ENCODE results near the gene TMEM232. TPM values are rescaled to one million over a fixed set of nuclear protein-coding genes. Genes with fewer than 3 reads are reported as not detected.

TMEM232 gene
- total RNA-seq, 1 donor from 2014 or later = 0.79 TPM

DNA sequence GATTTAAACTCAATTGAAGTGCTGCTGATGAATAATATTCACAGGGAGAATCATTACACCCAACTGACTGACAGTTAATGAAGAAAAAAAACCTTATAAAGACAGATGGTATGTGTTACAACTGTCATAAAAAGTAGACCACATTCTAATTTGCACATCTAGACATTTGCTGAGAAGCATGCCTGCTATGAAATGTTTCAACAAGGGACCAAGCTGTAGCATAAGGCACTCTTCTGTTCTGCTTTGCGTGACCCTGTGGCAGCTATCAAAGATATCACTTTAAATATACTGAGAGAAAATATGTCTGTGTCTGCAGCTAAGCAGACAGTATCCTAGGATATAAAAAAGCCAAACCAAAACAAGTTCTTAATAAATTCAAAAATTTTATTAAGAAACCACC lies 153.7 kb downstream of the TMEM232 start:
- Histone ChIP-seq H3K27me3 (ENCODE audit: control insufficient read depth, insufficient read depth, low read length) (no peaks in the 10 kb centered on the region), H3K4me3 (ENCODE audit: low read depth, low read length) (no peak overlapping the region), H3K36me3 (ENCODE audit: control insufficient read depth, insufficient read depth, low read length) (no peaks in the 10 kb centered on the region)
- FAIRE-seq (no peak), DNase-seq (ENCODE audit: low read depth) (no peak)
- TF ChIP-seq, protein P1, sequence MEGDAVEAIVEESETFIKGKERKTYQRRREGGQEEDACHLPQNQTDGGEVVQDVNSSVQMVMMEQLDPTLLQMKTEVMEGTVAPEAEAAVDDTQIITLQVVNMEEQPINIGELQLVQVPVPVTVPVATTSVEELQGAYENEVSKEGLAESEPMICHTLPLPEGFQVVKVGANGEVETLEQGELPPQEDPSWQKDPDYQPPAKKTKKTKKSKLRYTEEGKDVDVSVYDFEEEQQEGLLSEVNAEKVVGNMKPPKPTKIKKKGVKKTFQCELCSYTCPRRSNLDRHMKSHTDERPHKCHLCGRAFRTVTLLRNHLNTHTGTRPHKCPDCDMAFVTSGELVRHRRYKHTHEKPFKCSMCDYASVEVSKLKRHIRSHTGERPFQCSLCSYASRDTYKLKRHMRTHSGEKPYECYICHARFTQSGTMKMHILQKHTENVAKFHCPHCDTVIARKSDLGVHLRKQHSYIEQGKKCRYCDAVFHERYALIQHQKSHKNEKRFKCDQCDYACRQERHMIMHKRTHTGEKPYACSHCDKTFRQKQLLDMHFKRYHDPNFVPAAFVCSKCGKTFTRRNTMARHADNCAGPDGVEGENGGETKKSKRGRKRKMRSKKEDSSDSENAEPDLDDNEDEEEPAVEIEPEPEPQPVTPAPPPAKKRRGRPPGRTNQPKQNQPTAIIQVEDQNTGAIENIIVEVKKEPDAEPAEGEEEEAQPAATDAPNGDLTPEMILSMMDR (IDR thresholded peaks at IDR 0.05; ENCODE audit: insufficient read depth, low read length, severe bottlenecking) = no peak

GRCh38 chr5:110562191-110562590 lies 164.3 kb downstream of the TMEM232 start:
- H3K4me3 ChIP-seq (ENCODE audit: low read depth, low read length) = no peak overlapping the region
- no peak for FAIRE-seq
- TF ChIP-seq, protein P1 (IDR thresholded peaks at IDR 0.05; ENCODE audit: insufficient read depth, low read length, severe bottlenecking) = no peak
- no peaks in the 10 kb centered on the region for H3K27me3 ChIP-seq (ENCODE audit: control insufficient read depth, insufficient read depth, low read length)
- no peaks in the 10 kb centered on the region for H3K36me3 ChIP-seq (ENCODE audit: control insufficient read depth, insufficient read depth, low read length)
- DNase-seq (ENCODE audit: low read depth) = no peak

- FAIRE-seq = no peak
- Histone ChIP-seq H3K36me3 (ENCODE audit: control insufficient read depth, insufficient read depth, low read length) (no peaks in the 10 kb centered on the region), H3K27me3 (ENCODE audit: control insufficient read depth, insufficient read depth, low read length) (no peaks in the 10 kb centered on the region), H3K4me3 (ENCODE audit: low read depth, low read length) (no peak overlapping the region)
- DNase-seq (ENCODE audit: low read depth) = no peak
- TF ChIP-seq, protein P1 (IDR thresholded peaks at IDR 0.05; ENCODE audit: insufficient read depth, low read length, severe bottlenecking) = no peak
Observed at GRCh38 chr5:110561510-110561909, 165.0 kb downstream of the TMEM232 start.

- FAIRE-seq (no peak), DNase-seq (ENCODE audit: low read depth) (no peak)
- TF ChIP-seq, protein P1 (IDR thresholded peaks at IDR 0.05; ENCODE audit: insufficient read depth, low read length, severe bottlenecking) = no peak
- Histone ChIP-seq H3K27me3 (ENCODE audit: control insufficient read depth, insufficient read depth, low read length) (no peaks in the 10 kb centered on the region), H3K4me3 (ENCODE audit: low read depth, low read length) (no peak overlapping the region), H3K36me3 (ENCODE audit: control insufficient read depth, insufficient read depth, low read length) (no peaks in the 10 kb centered on the region)
Observed at GRCh38 chr5:110549301-110549700, 177.2 kb downstream of the TMEM232 start.

- DNase-seq (ENCODE audit: low read depth) (no peak), FAIRE-seq (no peak)
- Histone ChIP-seq H3K4me3 (ENCODE audit: low read depth, low read length) (no peak overlapping the region), H3K36me3 (ENCODE audit: control insufficient read depth, insufficient read depth, low read length) (no peaks in the 10 kb centered on the region), H3K27me3 (ENCODE audit: control insufficient read depth, insufficient read depth, low read length) (no peaks in the 10 kb centered on the region)
- TF ChIP-seq, protein P1 (IDR thresholded peaks at IDR 0.05; ENCODE audit: insufficient read depth, low read length, severe bottlenecking) = no peak
Observed at GRCh38 chr5:110548171-110548570, 178.3 kb downstream of the TMEM232 start.

DNA sequence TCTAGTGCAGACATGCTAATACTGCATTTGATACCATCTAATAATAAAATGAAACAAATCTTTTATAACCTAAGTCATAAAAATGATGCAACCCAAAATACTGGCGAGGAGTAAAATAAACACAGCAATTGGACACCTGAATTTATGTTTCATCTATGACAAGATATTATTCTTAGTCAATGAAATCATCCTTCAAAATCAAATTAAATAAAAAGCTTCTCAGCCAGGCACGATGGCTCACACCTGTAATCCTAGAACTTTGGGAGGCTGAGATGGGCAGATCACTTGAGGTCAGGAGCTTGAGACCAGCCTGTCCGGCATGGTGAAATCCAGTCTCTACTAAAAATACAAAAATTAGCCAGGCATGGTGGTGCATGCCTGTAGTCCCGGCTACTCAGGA lies 179.0 kb downstream of the TMEM232 start:
- no peaks in the 10 kb centered on the region for H3K27me3 ChIP-seq (ENCODE audit: control insufficient read depth, insufficient read depth, low read length)
- FAIRE-seq = no peak
- no peak overlapping the region for H3K4me3 ChIP-seq (ENCODE audit: low read depth, low read length)
- no peak for DNase-seq (ENCODE audit: low read depth)
- H3K36me3 ChIP-seq (ENCODE audit: control insufficient read depth, insufficient read depth, low read length) = no peaks in the 10 kb centered on the region
- TF ChIP-seq, protein P1 (IDR thresholded peaks at IDR 0.05; ENCODE audit: insufficient read depth, low read length, severe bottlenecking) = no peak
